HCT116 (cell line): ENCODE data around the gene SEMA3B. TPM values are rescaled to one million over a fixed set of nuclear protein-coding genes. Genes with fewer than 3 reads are reported as not detected.
A peak's percentile ranks its signal among the peaks of the same experiment; 100 is the strongest.
"Not testable (repeated sequence)": the region's sequence is repeated elsewhere in the genome, so short reads cannot be mapped to it uniquely, and the experiment has no call there.

Source experiments
- ATAC-seq: fragments of 200-7000 bp; cut with Tn5 transposase; 2 replicates; pipeline ENCODE4 v1.9.1; 2020; ENCODE audit warnings: mild to moderate bottlenecking, moderate library complexity
- BruUV-seq: library from RNA; stranded (reverse); fragments of 400-500 nt; replicated peaks from 2 replicates; lab custom pipeline; 2021; lab: Mats Ljungman, UMichigan
- CTCF ChIA-PET: fragments of 300-600 bp; sonication (Branson Sonifier 250); formaldehyde crosslinking; loops from one replicate; lab custom pipeline; 2021; ENCODE audit warnings: antibody characterized with exemption; lab: Charles Lee
- POLR2A ChIA-PET: fragments of 300-600, 350-600 bp; sonication (Branson Sonifier 250); formaldehyde crosslinking; loops from one replicate; lab custom pipeline; 2021; ENCODE audit warnings: antibody characterized with exemption; lab: Charles Lee
- RAD21 ChIA-PET, 2 experiments: fragments of 300-600 bp; sonication (Branson Sonifier 250); formaldehyde crosslinking; loops; one replicate each; lab custom pipeline; 2023; ENCODE audit warnings: low total read pairs in 2 of 2; ENCODE audit not compliant: uncharacterized antibody in 2 of 2, unreplicated experiment in 2 of 2, low non-redundant PET in 1 of 2; lab: Charles Lee
- DNase-seq: peaks from one replicate; pipeline ENCODE4 v3.0.0-alpha.2; 2010; ENCODE audit warnings: low read depth, low spot score
- H2AFZ ChIP-seq: fragments of 200-600 bp; shearing (Covaris generic), sonication (generic); 2 replicates; pipeline ENCODE4 v1.6.1; 2017; ENCODE audit warnings: low read depth, mixed run types, mixed read lengths, antibody characterized with exemption, low read length; ENCODE audit not compliant: poor library complexity, severe bottlenecking
- H3K27ac ChIP-seq: 2 replicates; pipeline ENCODE4 v1.5.1; 2012; ENCODE audit warnings: low read depth, low read length
- H3K27me3 ChIP-seq: fragments of 200-600 bp; sonication (generic); 2 replicates; pipeline ENCODE4 v1.6.1; 2016; ENCODE audit warnings: mixed run types, low read length, mixed read lengths; ENCODE audit not compliant: insufficient read depth
- H3K36me3 ChIP-seq, 2 experiments: fragments of 200-500 bp in 1 of 2; fragments of 200-600 bp in 1 of 2; sonication (Bioruptor generic) in 1 of 2; sonication (generic) in 1 of 2; 2 replicates each; pipeline versions ENCODE4 v1.5.1 to v1.6.1; 2014 to 2016; ENCODE audit warnings: low read length in 2 of 2, inconsistent platforms in 1 of 2, mixed read lengths in 1 of 2, mixed run types in 1 of 2; ENCODE audit not compliant: insufficient read depth in 2 of 2, control insufficient read depth in 1 of 2
- H3K4me1 ChIP-seq, 2 experiments: fragments of 200-600 bp in 1 of 2; sonication (generic) in 1 of 2; 2 replicates each; pipeline versions ENCODE4 v1.5.1 to v1.6.1; 2012 to 2017; ENCODE audit warnings: low read length in 2 of 2, inconsistent platforms in 1 of 2, mild to moderate bottlenecking in 1 of 2, mixed read lengths in 1 of 2, mixed run types in 1 of 2, moderate library complexity in 1 of 2; ENCODE audit not compliant: insufficient read depth in 2 of 2, control insufficient read depth in 1 of 2
- H3K4me2 ChIP-seq: fragments of 200-600 bp; sonication (generic); 2 replicates; pipeline ENCODE4 v1.6.1; 2017; ENCODE audit warnings: mixed run types, low read length, mixed read lengths
- H3K4me3 ChIP-seq, 2 experiments: fragments of 200-600 bp in 1 of 2; sonication (generic) in 1 of 2; replicated peaks in 1 of 2; 2 replicates each; pipeline ENCODE4 v1.5.1; 2011 to 2016; ENCODE audit warnings: low read length in 2 of 2, control low read depth in 1 of 2, low read depth in 1 of 2, mild to moderate bottlenecking in 1 of 2, mixed read lengths in 1 of 2, mixed run types in 1 of 2
- H3K79me2 ChIP-seq: fragments of 200-600 bp; sonication (generic); 2 replicates; pipeline ENCODE4 v1.6.1; 2017; ENCODE audit warnings: mild to moderate bottlenecking, mixed run types, low read length, moderate library complexity, mixed read lengths; ENCODE audit not compliant: insufficient read depth
- H3K9ac ChIP-seq: fragments of 200-600 bp; sonication (generic); 2 replicates; pipeline ENCODE4 v1.6.1; 2016; ENCODE audit warnings: low read length, mixed read lengths
- H3K9me2 ChIP-seq: fragments of 200-600 bp; sonication (generic), shearing (Covaris generic); 2 replicates; pipeline ENCODE4 v1.6.1; 2017; ENCODE audit warnings: mixed run types, mild to moderate bottlenecking, moderate library complexity; ENCODE audit not compliant: insufficient read depth
- H3K9me3 ChIP-seq, 2 experiments: fragments of 200-500 bp in 1 of 2; fragments of 200-600 bp in 1 of 2; sonication (Bioruptor generic) in 1 of 2; sonication (generic) in 1 of 2; 2 replicates each; pipeline ENCODE4 v1.6.1; 2014 to 2017; ENCODE audit warnings: low read length in 2 of 2, mixed read lengths in 2 of 2, inconsistent platforms in 1 of 2, low read depth in 1 of 2, mild to moderate bottlenecking in 1 of 2, mixed run types in 1 of 2, moderate library complexity in 1 of 2; ENCODE audit not compliant: control insufficient read depth in 1 of 2, insufficient read depth in 1 of 2
- H4K20me1 ChIP-seq: fragments of 200-600 bp; sonication (generic), shearing (Covaris generic); 2 replicates; pipeline ENCODE4 v1.6.1; 2017; ENCODE audit warnings: mixed run types, mild to moderate bottlenecking, moderate library complexity; ENCODE audit not compliant: insufficient read depth
- CEBPB ChIP-seq: IDR thresholded peaks from 2 replicates; pipeline ENCODE4 v1.6.1; 2012; ENCODE audit warnings: low read depth
- EZH2phosphoT487 ChIP-seq: fragments of 200-600 bp; IDR thresholded peaks from 2 replicates; pipeline ENCODE4 v1.6.1; 2018; ENCODE audit warnings: antibody characterized with exemption, borderline replicate concordance
- YY1 ChIP-seq: IDR thresholded peaks from 2 replicates; pipeline ENCODE4 v1.6.1; 2011; ENCODE audit warnings: low read length, low read depth, moderate library complexity, mild to moderate bottlenecking; ENCODE audit not compliant: insufficient replicate concordance; ENCODE audit errors: extremely low read depth
- intact Hi-C: fragments of 100-400 bp; cut with micrococcal nuclease; formaldehyde crosslinking; loops from 2 replicates; pipeline ENCODE4 v1.10.0; 2022
- total RNA-seq: library from RNA; stranded (reverse); gene quantifications from one replicate; pipeline ENCODE4 v1.2.1, GENCODE V29; 2021; ENCODE audit not compliant: unreplicated experiment

SEMA3B gene
- total RNA-seq, 1 experiment from 2014 or later: 46.2 TPM

DNA sequence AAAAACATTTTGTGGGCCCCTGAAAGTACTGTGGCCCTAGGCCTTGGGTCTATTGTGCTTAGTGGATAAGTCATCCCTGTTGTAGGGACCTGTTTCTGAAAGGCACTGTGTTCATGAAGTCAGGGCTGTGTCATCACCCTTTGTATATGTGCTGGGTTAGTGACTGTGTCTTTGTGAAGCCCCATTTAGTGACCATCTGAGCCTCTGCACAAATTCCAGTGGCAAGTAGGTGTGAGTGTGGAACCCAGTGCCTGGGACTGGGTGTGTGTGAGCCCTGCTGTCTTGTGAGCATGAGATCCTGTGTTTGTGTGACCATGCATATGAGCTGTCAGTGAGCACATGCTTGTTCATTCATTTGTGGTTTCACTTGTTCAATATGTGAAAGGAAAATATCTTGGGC is 35.7 kb downstream of the SEMA3B start:
- Histone ChIP-seq H3K9me3 (no peaks in the 10 kb centered on the region), H3K27ac (no peak overlapping the region), H3K4me3 (no peak overlapping the region), H3K9ac (0 out of 2 replicates have a peak overlapping the region, but pooled peaks have one; percentile 19), H3K4me1 (peaks cover 25 to 49% of the 10 kb centered on the region in 2 experiments), H3K4me2 (peak overlapping the region; percentile 17; the same call in 1 of the 2 replicates), H3K27me3 (no peaks in the 10 kb centered on the region), H3K9me2 (no peaks in the 10 kb centered on the region), H3K79me2 (no peaks in the 10 kb centered on the region), H3K36me3 (no peaks in the 10 kb centered on the region), H4K20me1 (no peaks in the 10 kb centered on the region)
- CTCF ChIA-PET: no interaction called here
- BruUV-seq: no TSS peak
- RAD21 ChIA-PET: no interaction called here
- ATAC-seq (no peak), DNase-seq (no peak)
- intact Hi-C loops: no loop called here
- POLR2A ChIA-PET: no interaction called here
- TF ChIP-seq EZH2phosphoT487: no peak
- TF ChIP-seq YY1: no peak
- no peak for TF ChIP-seq CEBPB
- TF ChIP-seq, all 23 proteins: peak for 0
- H2AFZ ChIP-seq: no peak overlapping the region

DNA sequence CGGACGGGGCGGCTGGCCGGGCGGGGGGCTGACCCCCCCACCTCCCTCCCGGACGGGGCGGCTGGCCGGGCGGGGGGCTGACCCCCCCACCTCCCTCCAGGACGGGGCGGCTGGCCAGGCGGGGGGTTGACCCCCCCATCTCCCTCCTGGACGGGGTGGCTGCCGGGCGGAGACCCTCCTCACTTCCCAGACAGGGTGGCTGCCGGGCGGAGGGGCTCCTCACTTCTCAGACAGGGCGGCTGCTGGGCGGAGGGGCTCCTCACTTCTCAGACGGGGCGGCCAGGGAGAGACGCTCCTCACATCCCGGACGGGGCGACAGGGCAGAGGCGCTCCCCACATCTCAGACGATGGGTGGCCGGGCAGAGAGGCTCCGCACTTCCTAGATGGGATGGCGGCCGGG is 43.1 kb downstream of the SEMA3B start:
- H3K9me2 ChIP-seq, H3K4me2 ChIP-seq, H3K27me3 ChIP-seq, H4K20me1 ChIP-seq, H2AFZ ChIP-seq, CTCF ChIA-PET, RAD21 ChIA-PET, BruUV-seq, H3K36me3 ChIP-seq, H3K27ac ChIP-seq, DNase-seq, intact Hi-C loops, POLR2A ChIA-PET, H3K9ac ChIP-seq, H3K4me3 ChIP-seq, H3K9me3 ChIP-seq, ATAC-seq: not testable (repeated sequence)
- Histone ChIP-seq H3K4me1 (peaks cover 33 to 57% of the 10 kb centered on the region in 2 experiments), H3K79me2 (peaks cover 16% of the 10 kb centered on the region; the same call in 1 of the 2 replicates)
